Lower leg skin (tissue), 3 donors: ENCODE measurements around the gene CDK13.

Source experiments
- POLR2A ChIP-seq, 2 donors: fragments of 450-650 bp; IDR thresholded peaks; one replicate each; pipeline ENCODE4 v1.6.1; 2016 to 2017; ENCODE audit warnings: antibody characterized with exemption in 2 of 2, mild to moderate bottlenecking in 1 of 2, moderate library complexity in 1 of 2
- TF ChIP-seq, protein P1 (sequence below), 3 donors: fragments of 450-650 bp; IDR thresholded peaks; one replicate each; pipeline ENCODE4 v1.5.1; 2016; ENCODE audit warnings: antibody characterized with exemption in 3 of 3, mild to moderate bottlenecking in 3 of 3, moderate library complexity in 2 of 3

DNA sequence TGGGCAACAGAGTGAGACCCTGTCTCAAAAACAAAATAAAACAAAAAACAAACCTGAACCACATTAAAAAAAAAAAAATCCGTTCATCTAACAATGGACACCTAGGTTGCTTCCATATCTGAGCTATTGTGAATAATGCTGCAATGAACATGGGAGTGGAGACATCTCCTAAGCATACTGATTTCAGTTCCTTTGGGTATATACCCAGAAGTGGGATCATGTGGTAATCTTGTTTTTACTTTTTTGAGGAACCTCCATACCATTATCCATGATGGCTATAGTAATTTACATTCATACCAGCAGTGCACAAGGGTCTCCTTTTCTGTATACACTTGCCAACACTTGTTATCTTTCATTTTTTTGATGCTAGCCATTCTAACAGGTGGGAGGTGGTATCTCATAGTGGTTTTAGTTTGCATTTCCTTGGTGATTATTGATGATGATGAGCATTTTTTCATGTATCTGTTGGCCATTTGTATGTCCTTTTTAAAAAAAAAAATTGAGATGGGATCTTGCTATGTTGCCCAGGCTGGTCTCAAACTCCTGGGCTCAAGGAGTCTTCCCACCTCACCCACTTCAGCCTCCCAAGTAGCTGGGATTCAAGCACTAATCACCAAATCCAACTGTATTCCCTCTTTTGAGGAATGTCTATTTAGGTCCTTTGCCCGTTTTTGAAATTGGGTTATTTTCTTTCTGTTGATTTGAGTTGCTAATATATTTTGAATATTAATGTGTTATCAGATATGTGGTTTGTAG, 17.5 kb downstream of the CDK13 start:
- no peak for TF ChIP-seq POLR2A (IDR thresholded peaks at IDR 0.05)
- TF ChIP-seq, protein P1, sequence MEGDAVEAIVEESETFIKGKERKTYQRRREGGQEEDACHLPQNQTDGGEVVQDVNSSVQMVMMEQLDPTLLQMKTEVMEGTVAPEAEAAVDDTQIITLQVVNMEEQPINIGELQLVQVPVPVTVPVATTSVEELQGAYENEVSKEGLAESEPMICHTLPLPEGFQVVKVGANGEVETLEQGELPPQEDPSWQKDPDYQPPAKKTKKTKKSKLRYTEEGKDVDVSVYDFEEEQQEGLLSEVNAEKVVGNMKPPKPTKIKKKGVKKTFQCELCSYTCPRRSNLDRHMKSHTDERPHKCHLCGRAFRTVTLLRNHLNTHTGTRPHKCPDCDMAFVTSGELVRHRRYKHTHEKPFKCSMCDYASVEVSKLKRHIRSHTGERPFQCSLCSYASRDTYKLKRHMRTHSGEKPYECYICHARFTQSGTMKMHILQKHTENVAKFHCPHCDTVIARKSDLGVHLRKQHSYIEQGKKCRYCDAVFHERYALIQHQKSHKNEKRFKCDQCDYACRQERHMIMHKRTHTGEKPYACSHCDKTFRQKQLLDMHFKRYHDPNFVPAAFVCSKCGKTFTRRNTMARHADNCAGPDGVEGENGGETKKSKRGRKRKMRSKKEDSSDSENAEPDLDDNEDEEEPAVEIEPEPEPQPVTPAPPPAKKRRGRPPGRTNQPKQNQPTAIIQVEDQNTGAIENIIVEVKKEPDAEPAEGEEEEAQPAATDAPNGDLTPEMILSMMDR (IDR thresholded peaks at IDR 0.05): no peak
